Inferior parietal cortex (tissue), 1 donor: ENCODE measurements around the gene MOV10L1.
"Not testable (repeated sequence)": the region's sequence is repeated elsewhere in the genome, so short reads cannot be mapped to it uniquely, and the experiment has no call there.

ENCODE experiments used
- DNase-seq: peaks from one replicate; pipeline ENCODE4 v3.0.0-alpha.2; 2016; ENCODE audit errors: extremely low spot score

The MOV10L1 gene

GRCh38 chr22:50157709-50158375, 68.0 kb downstream of the MOV10L1 start:
- DNase-seq, result no peak

DNA sequence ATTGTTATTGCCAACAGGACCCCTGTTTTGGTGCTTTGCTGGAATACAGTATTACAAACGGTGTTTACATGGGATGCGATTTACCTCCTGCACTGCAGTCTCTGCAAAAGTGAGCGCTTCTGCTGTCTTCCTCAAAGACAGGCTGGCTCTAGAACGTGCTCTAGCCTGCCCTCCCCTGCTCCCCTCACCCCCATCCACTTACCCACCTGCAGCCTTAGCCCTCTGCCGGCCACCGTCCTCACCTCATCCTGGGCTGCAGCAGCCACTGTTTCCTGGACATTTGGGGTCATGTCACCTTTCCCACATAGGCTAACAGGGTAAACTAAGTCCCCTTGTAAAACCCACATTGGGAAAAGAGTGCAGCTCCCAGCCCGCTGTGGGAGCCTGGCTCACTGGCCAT, 71.1 kb downstream of the MOV10L1 start:
- DNase-seq, result no peak

DNA sequence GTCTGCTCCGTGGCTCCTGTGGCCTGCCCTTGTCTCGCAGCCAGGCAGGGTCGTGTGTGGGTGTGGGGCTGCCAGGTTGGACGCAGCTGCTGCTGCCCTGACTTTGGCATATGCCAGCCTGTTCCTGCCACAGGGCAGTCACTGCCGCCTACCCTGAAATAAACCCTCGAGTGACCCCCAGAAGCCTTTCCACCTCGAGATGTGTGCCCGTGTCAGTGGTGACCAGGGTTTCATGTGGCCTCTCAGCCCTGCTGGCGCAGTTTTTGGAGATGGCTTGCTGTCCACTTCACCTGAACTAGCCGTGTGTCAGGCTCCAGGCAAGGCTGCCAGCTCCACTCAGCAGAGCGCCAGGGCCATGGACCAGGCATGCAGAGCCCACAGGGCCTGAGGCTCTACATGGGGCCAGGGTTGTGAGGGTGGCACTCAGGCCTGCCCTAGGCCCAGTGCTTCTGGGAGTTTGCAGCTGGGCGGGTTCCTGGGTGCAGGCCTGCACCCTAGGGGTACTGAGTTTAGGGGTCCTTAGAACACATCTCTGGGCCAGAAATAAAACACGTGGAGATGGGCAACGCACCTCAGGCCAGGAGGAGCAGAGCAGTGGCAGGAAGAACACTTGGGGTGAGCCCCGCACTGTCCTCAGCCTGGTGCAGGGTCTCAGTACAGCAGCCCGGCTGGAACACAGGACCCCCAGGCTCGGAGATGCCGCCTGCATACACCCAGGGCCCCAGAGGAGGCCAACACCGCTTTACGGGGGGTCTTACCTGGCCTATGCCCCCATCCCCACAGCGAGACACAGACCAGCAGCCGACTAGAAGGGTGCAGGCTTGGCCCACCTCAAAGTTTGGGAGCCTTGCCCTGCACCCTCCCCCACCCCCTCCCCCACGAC, 71.9 kb downstream of the MOV10L1 start:
- no peak for DNase-seq

GRCh38 chr22:50162391-50162956, 72.7 kb downstream of the MOV10L1 start:
- no peak for DNase-seq

- no peak for DNase-seq
Observed at GRCh38 chr22:50165436-50166123, 75.8 kb downstream of the MOV10L1 start.

DNA sequence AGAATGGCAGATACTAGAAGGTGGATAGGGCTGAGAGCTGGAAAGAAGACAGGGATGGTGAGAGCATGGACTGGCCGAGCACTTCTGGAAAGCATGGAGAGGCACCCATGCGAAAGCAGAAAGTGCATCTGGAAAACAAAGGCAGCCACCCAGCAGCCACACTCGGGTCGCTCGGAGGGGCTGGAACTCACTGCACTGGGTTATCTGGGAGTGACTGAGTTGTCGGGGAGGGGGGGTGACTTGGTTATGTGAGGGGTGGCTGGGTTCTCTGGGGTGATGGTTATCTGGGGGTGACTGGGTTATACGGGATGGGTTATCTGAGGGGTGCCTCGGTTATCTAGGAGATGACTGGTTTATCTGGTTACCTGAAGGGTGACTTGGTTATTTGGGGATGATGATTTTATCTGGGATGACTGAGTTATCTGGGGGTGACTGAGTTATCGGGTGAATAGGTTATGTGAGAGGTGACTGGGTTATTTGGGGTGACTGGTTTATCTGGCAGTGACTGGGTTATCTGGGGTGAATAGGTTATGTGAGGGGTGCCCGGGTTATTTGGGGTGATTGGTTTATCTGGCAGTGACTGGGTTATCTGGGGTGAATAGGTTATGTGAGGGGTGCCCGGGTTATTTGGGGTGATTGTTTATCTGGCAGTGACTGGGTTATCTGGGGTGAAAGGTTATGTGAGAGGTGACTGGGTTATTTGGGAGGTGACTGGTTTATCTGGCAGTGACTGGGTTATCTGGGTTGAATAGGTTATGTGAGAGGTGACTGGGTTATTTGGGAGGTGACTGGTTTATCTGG, 78.1 kb downstream of the MOV10L1 start:
- no peak for DNase-seq

DNA sequence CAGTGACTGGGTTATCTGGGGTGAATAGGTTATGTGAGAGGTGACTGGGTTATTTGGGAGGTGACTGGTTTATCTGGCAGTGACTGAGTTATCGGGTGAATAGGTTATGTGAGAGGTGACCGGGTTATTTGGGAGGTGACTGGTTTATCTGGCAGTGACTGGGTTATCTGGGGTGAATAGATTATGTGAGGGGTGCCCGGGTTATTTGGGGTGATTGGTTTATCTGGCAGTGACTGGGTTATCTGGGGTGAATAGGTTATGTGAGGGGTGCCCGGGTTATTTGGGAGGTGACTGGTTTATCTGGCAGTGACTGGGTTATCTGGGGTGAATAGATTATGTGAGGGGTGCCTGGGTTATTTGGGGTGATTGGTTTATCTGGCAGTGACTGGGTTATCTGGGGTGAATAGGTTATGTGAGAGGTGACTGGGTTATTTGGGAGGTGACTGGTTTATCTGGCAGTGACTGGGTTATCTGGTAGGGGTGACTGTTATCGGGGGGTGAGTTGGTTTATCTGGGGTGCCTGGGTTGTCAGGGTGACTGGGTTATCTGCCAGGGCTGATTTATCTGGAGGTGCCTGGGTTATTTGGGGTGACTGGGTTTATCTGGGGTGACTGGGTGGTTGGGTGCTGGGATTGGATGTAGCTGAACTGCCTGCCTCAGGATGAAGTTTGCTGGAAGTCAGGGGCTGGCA, 78.8 kb downstream of the MOV10L1 start:
- DNase-seq, result not testable (repeated sequence)

- no peak for DNase-seq
Observed at GRCh38 chr22:50169181-50169759, 79.5 kb downstream of the MOV10L1 start.

GRCh38 chr22:50169774-50170341, 80.1 kb downstream of the MOV10L1 start:
- no peak for DNase-seq

DNA sequence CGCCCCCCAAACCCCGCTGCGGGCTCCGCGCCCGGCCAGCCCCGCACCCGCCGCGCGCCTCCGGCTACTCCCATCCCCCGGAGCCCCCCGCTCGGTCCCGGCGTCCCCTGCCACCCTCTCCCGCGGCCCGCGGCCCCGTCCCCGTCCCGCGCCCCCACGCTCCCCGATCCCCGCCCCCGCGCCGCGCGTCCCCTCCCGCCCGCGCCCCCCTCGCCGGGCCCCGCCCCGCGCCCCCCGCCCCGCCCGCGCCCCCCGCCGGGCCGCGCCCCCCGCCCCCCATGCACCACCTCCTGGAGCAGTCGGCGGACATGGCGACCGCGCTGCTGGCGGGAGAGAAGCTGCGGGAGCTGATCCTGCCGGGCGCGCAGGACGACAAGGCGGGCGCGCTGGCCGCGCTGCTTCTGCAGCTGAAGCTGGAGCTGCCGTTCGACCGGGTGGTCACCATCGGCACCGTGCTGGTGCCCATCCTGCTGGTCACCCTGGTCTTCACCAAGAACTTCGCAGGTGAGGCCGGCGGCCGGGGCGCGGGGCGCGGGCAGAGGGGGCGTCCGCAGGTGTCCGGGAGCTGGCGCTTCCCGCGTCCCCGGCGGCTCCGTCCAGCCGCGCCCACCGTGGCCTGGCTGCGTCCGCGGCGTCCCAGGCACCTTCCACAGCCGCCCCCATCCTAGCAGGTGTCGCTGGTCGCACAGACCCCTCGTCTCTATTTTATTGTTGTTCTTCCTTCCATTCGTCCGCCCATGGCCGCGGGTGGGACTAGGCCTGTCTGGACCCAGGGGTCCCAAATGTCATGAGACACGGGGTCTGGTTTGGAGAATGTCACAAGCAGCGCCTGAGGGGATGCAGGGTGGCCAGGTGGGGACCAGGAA, 80.9 kb downstream of the MOV10L1 start, which contains the start of gene PANX2:
Gene PANX2, plus strand, starts transcription at position 279 of the 866 bp plus-strand sequence. Its CDS starts 0 bp downstream, at position 279.
- no peak for DNase-seq

- DNase-seq, result no peak
Observed at GRCh38 chr22:50171319-50171964, 81.6 kb downstream of the MOV10L1 start.

DNA sequence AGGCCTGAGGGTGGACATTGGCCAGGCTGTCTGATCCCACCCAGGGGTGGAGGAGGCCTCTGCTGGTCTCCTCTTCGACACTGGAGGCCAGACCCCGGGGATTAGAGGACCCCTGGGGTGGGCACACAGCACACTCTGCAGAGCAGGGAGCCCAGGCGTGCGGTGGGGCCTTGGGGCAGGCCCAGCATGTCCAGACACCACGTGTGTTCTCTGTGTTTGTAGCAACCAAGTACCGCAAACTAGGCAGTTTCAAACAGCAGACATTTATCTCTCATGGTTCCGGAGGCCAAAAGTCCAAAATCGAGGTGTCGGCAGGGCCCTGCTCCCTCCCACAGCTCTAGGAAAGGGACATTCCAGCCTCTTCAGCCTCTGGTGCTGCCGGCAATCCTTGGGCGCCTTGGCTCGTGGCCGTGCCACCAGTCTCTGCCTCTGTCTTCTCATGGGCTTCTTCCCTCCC, 82.2 kb downstream of the MOV10L1 start:
- DNase-seq, result no peak

GRCh38 chr22:50173311-50173982, 83.6 kb downstream of the MOV10L1 start:
- no peak for DNase-seq

DNA sequence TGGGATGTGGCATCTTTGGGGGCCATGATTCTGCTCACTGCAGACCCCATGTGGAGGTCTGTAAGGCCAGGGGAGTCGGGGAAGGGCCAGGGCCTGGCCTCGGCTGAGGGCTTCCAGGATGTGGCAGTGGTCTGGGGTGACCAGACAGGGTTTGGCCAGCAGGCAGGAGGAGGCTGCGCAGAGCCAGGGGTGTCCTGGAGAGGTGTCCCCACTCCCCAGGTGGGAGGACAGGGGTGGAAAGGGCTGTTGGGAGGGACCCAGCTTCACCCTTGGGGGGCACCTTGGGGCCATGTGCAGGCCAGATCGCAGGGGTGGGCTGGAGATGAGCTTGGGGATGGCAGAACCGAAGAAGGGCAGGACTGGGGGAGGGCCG, 84.2 kb downstream of the MOV10L1 start:
- no peak for DNase-seq

DNA sequence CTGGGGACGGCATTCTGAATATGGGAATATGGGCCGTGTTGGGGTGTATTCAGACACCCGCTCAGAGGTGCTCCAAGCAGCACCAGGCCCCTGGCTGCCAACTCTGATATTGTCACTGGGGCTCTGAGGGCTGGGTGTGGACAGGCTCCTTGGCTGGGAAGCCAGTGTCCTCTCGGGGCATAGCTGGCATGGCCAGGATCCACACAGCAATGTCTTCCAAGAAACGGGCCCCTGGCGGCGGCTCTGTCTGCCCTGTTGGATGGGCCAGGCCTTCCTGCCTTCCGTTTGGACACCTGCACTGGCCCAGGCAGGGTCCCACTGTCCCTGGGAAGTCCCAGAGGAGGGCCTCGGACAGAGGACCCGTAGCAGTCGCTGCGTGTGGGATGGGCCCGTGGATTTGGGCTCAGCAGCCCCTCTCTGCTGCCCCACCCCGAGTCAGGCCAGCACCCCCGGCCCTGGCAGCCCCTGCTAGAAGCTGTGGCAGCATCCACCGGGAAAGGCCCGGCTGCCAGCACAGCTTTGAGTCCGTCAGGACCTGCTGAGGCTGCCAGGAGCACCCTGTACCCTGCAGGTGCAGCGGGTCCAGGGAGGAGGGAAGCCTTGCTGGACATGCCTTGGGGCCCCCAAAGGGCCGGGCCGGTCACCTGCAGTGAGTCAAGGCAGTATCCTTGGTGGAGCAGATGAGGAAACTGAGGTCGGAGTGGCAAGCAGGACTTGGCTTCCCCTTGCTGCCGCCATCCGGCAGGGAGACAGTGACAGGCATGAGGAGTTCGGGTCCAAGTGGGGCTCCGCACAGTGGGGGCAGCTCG, 84.8 kb downstream of the MOV10L1 start:
- no peak for DNase-seq

- no peak for DNase-seq
Observed at GRCh38 chr22:50175191-50175461, 85.3 kb downstream of the MOV10L1 start.
